Tibial nerve (tissue), 3 donors: ENCODE measurements around the gene FGF19.

ENCODE experiments used
- POLR2A ChIP-seq, 2 donors: fragments of 450-650 bp; IDR thresholded peaks; one replicate each; pipeline ENCODE4 v1.6.1; 2017; ENCODE audit warnings: antibody characterized with exemption in 2 of 2, mild to moderate bottlenecking in 2 of 2, moderate library complexity in 2 of 2
- TF ChIP-seq, protein P1 (sequence below), 5 experiments: fragments of 200-600 bp in 3 of 5; fragments of 450-650 bp in 2 of 5; sonication (generic) in 3 of 5; IDR thresholded peaks; one replicate each; pipeline ENCODE4 v1.5.1; 2016 to 2019; ENCODE audit warnings: antibody characterized with exemption in 5 of 5, mild to moderate bottlenecking in 3 of 5, moderate library complexity in 2 of 5

DNA sequence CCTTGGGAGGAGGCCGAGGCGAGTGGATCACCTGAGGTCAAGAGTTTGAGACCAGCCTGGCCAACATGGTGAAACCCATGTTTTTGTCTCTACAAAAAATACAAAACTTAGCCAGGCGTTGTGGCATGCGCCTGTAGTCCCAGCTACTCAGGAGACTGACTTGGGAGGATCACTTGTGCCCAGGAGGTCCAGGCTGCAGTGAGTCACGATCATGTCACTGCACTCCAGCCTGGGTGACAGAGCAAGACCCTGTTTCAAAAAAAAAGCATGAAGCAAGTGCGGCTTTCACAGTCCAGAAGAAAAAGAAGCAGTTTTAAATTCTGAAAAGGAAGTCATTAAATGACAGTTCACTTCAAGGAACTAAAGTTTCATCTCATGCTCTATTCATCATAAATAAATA, 21.6 kb downstream of the FGF19 start:
- TF ChIP-seq, protein P1, sequence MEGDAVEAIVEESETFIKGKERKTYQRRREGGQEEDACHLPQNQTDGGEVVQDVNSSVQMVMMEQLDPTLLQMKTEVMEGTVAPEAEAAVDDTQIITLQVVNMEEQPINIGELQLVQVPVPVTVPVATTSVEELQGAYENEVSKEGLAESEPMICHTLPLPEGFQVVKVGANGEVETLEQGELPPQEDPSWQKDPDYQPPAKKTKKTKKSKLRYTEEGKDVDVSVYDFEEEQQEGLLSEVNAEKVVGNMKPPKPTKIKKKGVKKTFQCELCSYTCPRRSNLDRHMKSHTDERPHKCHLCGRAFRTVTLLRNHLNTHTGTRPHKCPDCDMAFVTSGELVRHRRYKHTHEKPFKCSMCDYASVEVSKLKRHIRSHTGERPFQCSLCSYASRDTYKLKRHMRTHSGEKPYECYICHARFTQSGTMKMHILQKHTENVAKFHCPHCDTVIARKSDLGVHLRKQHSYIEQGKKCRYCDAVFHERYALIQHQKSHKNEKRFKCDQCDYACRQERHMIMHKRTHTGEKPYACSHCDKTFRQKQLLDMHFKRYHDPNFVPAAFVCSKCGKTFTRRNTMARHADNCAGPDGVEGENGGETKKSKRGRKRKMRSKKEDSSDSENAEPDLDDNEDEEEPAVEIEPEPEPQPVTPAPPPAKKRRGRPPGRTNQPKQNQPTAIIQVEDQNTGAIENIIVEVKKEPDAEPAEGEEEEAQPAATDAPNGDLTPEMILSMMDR (IDR thresholded peaks at IDR 0.05) = no peak
- no peak for TF ChIP-seq POLR2A (IDR thresholded peaks at IDR 0.05)
